Gastrocnemius medialis (tissue), 4 donors: ENCODE measurements around the gene HOXC11.
A peak's percentile ranks its signal among the peaks of the same experiment; 100 is the strongest.

ENCODE experiments used
- POLR2A ChIP-seq, 2 donors: fragments of 450-650 bp; IDR thresholded peaks; one replicate each; pipeline ENCODE4 v1.6.1; 2017; ENCODE audit warnings: antibody characterized with exemption in 2 of 2, mild to moderate bottlenecking in 2 of 2, moderate library complexity in 2 of 2
- TF ChIP-seq, protein P1 (sequence below), 5 experiments: fragments of 450-650 bp in 3 of 5; fragments of 200-600 bp in 2 of 5; sonication (generic) in 2 of 5; IDR thresholded peaks in 4 of 5; conservative IDR thresholded peaks in 1 of 5; 1 replicate in 4 of 5; 2 replicates in 1 of 5; pipeline ENCODE4 v1.5.1; 2016 to 2019; ENCODE audit warnings: antibody characterized with exemption in 5 of 5, mild to moderate bottlenecking in 3 of 5, moderate library complexity in 3 of 5

DNA sequence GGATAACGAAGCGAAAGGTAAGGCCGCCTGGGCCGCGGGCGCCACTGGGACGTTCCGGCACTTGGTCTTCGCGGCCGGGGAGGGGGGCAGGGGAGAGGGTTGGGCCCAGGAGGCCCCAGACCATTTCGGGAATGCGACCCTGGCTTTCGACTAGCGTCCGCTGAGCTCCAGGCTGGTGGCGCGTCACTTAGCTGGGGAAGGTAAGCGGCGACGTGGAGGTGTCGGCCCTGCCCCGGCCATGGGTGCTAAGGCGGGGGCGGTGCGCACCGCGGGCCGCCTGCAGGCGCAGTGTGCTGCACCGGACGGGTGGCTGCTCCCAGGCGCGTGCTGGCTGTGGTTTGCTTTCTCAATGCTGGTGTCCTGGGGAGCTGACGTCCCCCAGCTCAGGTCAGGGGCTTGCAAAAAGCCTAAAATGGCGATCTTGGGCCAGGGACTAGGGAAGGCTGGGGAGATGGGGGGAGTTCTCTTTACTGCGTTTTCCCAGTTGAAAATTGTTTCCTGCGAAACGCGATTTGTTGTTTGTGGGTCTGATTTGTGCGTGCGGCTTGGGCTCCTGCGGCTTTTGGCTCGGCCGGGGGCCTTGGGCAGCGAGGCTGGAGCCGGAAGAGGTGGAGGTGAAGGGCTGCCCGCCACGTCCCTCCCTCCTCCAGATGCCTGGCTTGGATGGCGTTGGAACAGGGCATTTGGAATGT lies 13.2 kb downstream of the HOXC11 start:
- TF ChIP-seq, protein P1, sequence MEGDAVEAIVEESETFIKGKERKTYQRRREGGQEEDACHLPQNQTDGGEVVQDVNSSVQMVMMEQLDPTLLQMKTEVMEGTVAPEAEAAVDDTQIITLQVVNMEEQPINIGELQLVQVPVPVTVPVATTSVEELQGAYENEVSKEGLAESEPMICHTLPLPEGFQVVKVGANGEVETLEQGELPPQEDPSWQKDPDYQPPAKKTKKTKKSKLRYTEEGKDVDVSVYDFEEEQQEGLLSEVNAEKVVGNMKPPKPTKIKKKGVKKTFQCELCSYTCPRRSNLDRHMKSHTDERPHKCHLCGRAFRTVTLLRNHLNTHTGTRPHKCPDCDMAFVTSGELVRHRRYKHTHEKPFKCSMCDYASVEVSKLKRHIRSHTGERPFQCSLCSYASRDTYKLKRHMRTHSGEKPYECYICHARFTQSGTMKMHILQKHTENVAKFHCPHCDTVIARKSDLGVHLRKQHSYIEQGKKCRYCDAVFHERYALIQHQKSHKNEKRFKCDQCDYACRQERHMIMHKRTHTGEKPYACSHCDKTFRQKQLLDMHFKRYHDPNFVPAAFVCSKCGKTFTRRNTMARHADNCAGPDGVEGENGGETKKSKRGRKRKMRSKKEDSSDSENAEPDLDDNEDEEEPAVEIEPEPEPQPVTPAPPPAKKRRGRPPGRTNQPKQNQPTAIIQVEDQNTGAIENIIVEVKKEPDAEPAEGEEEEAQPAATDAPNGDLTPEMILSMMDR (IDR thresholded peaks at IDR 0.05 in 4 of 5, conservative IDR thresholded peaks at IDR 0.05 in 1 of 5) = peak in 2 of 5 experiments; percentile 14 to 19
- TF ChIP-seq POLR2A (IDR thresholded peaks at IDR 0.05) = peak; percentile 76 to 90
